GM23338 (cell line): ENCODE results near the gene NMD3.

Experiments
- CTCF ChIP-seq, 2 experiments: fragments of 200-600 bp in 1 of 2; sonication (generic) in 1 of 2; conservative IDR thresholded peaks; 2 replicates each; pipeline versions ENCODE4 v1.5.1 to v1.6.1; 2016 to 2017; ENCODE audit warnings: antibody characterized with exemption in 2 of 2, low read depth in 2 of 2, mild to moderate bottlenecking in 2 of 2, moderate library complexity in 1 of 2
- ETS1 ChIP-seq: IDR thresholded peaks from 2 replicates; pipeline ENCODE4 v1.6.1; 2016; ENCODE audit warnings: antibody characterized with exemption
- EZH2 ChIP-seq: fragments of 200-600 bp; sonication (generic); IDR thresholded peaks from one replicate; pipeline ENCODE4 v1.8.0; 2017; ENCODE audit warnings: antibody characterized with exemption, mild to moderate bottlenecking, low read depth; ENCODE audit not compliant: unreplicated experiment
- EZH2phosphoT487 ChIP-seq: fragments of 200-600 bp; sonication (generic); IDR thresholded peaks from one replicate; pipeline ENCODE4 v1.8.1; 2018; ENCODE audit warnings: antibody characterized with exemption; ENCODE audit not compliant: unreplicated experiment
- JUNB ChIP-seq: IDR thresholded peaks from one replicate; pipeline ENCODE4 v1.6.1; 2016; ENCODE audit warnings: antibody characterized with exemption; ENCODE audit not compliant: unreplicated experiment
- NANOG ChIP-seq: IDR thresholded peaks from 2 replicates; pipeline ENCODE4 v1.6.1; 2016; ENCODE audit warnings: antibody characterized with exemption, borderline replicate concordance
- POLR2AphosphoS5 ChIP-seq: IDR thresholded peaks from 2 replicates; pipeline ENCODE4 v1.6.1; 2016; ENCODE audit warnings: antibody characterized with exemption, low read depth
- ZNF114 ChIP-seq: fragments of 250-450 bp; sonication (Bioruptor Pico); IDR thresholded peaks from 2 replicates; pipeline ENCODE4 v1.5.0; 2020; ENCODE audit warnings: mild to moderate bottlenecking, moderate library complexity

GRCh38 chr3:161296814-161297213, 75.7 kb downstream of the NMD3 start:
- no peak for TF ChIP-seq POLR2AphosphoS5
- no peak for TF ChIP-seq EZH2
- TF ChIP-seq CTCF (conservative IDR thresholded peaks at IDR 0.05; ENCODE audit: low read depth in 2 of 2): no peak
- TF ChIP-seq ETS1: no peak
- TF ChIP-seq NANOG: no peak
- no peak for TF ChIP-seq JUNB
- no peak for TF ChIP-seq EZH2phosphoT487
- no peak for TF ChIP-seq ZNF114
